ENCODE data around the gene ASTN2. TPM values are rescaled to one million over a fixed set of nuclear protein-coding genes. Genes with fewer than 3 reads are reported as not detected.

The ASTN2 gene
- total and polyA plus RNA-seq, 9 of the 15 experiments (the other 6 are each of a cell fraction or from before 2014, with no cell fraction given): 0.56 to 3.5 (median 1.9) TPM

DNA sequence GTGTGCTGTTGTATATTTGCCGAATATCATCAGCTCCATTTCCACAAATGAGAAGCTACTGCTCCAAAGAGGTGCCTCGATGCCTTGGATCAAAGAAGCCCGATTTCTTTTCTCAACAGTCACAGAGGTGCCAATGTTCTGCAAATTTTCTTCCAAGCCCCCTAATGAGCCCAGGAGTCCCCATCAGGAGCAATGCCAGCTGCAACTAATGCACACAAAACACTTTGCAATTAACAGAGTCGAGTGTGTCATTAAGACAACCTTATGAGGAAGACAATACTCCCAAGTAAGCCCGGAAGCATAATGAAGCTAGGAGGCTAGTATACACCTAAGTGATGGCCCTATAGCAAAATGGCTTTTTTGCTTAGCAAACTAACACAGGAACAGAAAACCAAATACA, 480.7 kb downstream of the ASTN2 start (continued):
- TF ChIP-seq U2AF2 (optimal IDR thresholded peaks at IDR 0.05; ENCODE audit: low read depth, low read length) (no peak), RBM17 (IDR thresholded peaks at IDR 0.05; ENCODE audit: borderline replicate concordance, low read depth, low read length) (no peak), BRF1 (IDR thresholded peaks at IDR 0.05; ENCODE audit: borderline replicate concordance, extremely low read depth, insufficient read length) (no peak), ARNT (IDR thresholded peaks at IDR 0.05) (no peak), BHLHE40 (IDR thresholded peaks at IDR 0.05; ENCODE audit: low read length) (no peak), ZBTB1 (CRISPR knock-in tag; IDR thresholded peaks at IDR 0.05; ENCODE audit: borderline replicate concordance, low read depth) (no peak), MAFG (tag; conservative IDR thresholded peaks at IDR 0.05) (no peak)
- TF ChIP-seq, protein P1, sequence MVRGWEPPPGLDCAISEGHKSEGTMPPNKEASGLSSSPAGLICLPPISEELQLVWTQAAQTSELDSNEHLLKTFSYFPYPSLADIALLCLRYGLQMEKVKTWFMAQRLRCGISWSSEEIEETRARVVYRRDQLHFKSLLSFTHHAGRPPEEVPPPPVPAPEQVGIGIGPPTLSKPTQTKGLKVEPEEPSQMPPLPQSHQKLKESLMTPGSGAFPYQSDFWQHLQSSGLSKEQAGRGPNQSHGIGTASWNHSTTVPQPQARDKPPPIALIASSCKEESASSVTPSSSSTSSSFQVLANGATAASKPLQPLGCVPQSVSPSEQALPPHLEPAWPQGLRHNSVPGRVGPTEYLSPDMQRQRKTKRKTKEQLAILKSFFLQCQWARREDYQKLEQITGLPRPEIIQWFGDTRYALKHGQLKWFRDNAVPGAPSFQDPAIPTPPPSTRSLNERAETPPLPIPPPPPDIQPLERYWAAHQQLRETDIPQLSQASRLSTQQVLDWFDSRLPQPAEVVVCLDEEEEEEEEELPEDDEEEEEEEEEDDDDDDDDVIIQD (CRISPR knock-in tag; IDR thresholded peaks at IDR 0.05): no peak

GRCh38 chr9:116933251-116933650, 481.6 kb downstream of the ASTN2 start:
- TF ChIP-seq CREB1 (IDR thresholded peaks at IDR 0.05): no peak
- no peak for TF ChIP-seq CREB1 (CRISPR knock-in tag; IDR thresholded peaks at IDR 0.05)
- no peak for TF ChIP-seq EHMT2 (IDR thresholded peaks at IDR 0.05)
- TF ChIP-seq MAFK (IDR thresholded peaks at IDR 0.05; ENCODE audit: low read length): no peak
- TF ChIP-seq SRSF1 (IDR thresholded peaks at IDR 0.05; ENCODE audit: low read depth, low read length): no peak
- no peak for TF ChIP-seq ZNF311 (CRISPR knock-in tag; IDR thresholded peaks at IDR 0.05)
- no peak for TF ChIP-seq RBM22 (IDR thresholded peaks at IDR 0.05; ENCODE audit: low read depth, low read length, poor library complexity, severe bottlenecking)
- TF ChIP-seq HDAC3 (IDR thresholded peaks at IDR 0.05; ENCODE audit: borderline replicate concordance, partially characterized antibody): no peak
- POLR2A ChIA-PET: no interaction called here
- no peaks in the 10 kb centered on the region for H3K27me3 ChIP-seq (ENCODE audit: control insufficient read depth in 2 of 2, insufficient read depth in 2 of 2, low read length in 2 of 2)
- BruUV-seq (replicated peaks): no TSS peak
- no peak overlapping the region for H3K9ac ChIP-seq (ENCODE audit: insufficient read depth in 1 of 2, low read depth in 2 of 2, low read length in 2 of 2)
- no peaks in the 10 kb centered on the region for H3K4me1 ChIP-seq (replicated peaks in 1 of 2; ENCODE audit: control insufficient read depth in 2 of 2, insufficient read depth in 2 of 2, low read length in 2 of 2)
- CTCF ChIA-PET (ENCODE audit: low intra/inter-chr PET ratio): no interaction called here
- intact Hi-C loops (cut with micrococcal nuclease): no loop called here
- DNase-seq (ENCODE audit: extremely low read depth in 1 of 4, low spot score in 3 of 4): no peak
- no peaks in the 10 kb centered on the region for H3K9me1 ChIP-seq (ENCODE audit: control insufficient read depth, insufficient read depth, low read length)
- H4K20me1 ChIP-seq (replicated peaks; ENCODE audit: control insufficient read depth, insufficient read depth, low read length): no peaks in the 10 kb centered on the region
- ATAC-seq: no peak
- H3K27ac ChIP-seq (ENCODE audit: extremely low read depth, low read depth, low read length): no peak overlapping the region
- H3K4me2 ChIP-seq (ENCODE audit: insufficient read depth, low read length): no peak overlapping the region
- H3K36me3 ChIP-seq (ENCODE audit: control insufficient read depth, insufficient read depth, low read length): no peaks in the 10 kb centered on the region
- FAIRE-seq: no peak
- no peaks in the 10 kb centered on the region; the same call in 1 of the 2 replicates for H3K9me3 ChIP-seq (replicated peaks; ENCODE audit: control insufficient read depth, insufficient read depth, low read depth, low read length)
- WGBS (ENCODE audit: insufficient coverage, low coverage, missing lambda C conversion rate): 0% methylated on average over 2 of the region's 2 CpGs
- in situ Hi-C loops (cut with MboI): no loop called here
- H3K4me3 ChIP-seq: no peak overlapping the region
- H2AFZ ChIP-seq (ENCODE audit: low read depth, low read length): no peak overlapping the region
- no peaks in the 10 kb centered on the region for H3K79me2 ChIP-seq (ENCODE audit: control insufficient read depth, insufficient read depth, low read length)

All from K562 (cell line).